SK-N-SH treated with all-trans-retinoic acid at 6 μM for 48 hours (cell line): ENCODE data around the gene POLR1D.

Experiments used
- ATAC-seq: fragments of 200-7000 bp; cut with Tn5 transposase; 3 replicates; pipeline ENCODE4 v1.9.1; 2020; ENCODE audit warnings: mild to moderate bottlenecking, moderate library complexity
- ARNTL ChIP-seq: fragments of 450-650 bp; formaldehyde crosslinking; IDR thresholded peaks from 2 replicates; pipeline ENCODE4 v1.5.0; 2020; ENCODE audit warnings: low read depth, mild to moderate bottlenecking, moderate library complexity, borderline replicate concordance
- BACH2 ChIP-seq: fragments of 250-450 bp; sonication (Bioruptor Pico); IDR thresholded peaks from 2 replicates; pipeline ENCODE4 v1.9.0; 2021; ENCODE audit warnings: mild to moderate bottlenecking, borderline replicate concordance
- CSDC2 ChIP-seq: fragments of 250-450 bp; sonication (Bioruptor Pico); IDR thresholded peaks from 2 replicates; pipeline ENCODE4 v1.5.0; 2020; ENCODE audit warnings: mild to moderate bottlenecking, moderate library complexity
- ESRRG ChIP-seq: fragments of 250-450 bp; sonication (Bioruptor Pico); IDR thresholded peaks from 2 replicates; pipeline ENCODE4 v1.6.1; 2021; ENCODE audit warnings: mild to moderate bottlenecking
- GLIS3 ChIP-seq: fragments of 250-450 bp; sonication (Bioruptor Pico); IDR thresholded peaks from 2 replicates; pipeline ENCODE4 v1.5.0; 2020; ENCODE audit warnings: mild to moderate bottlenecking, moderate library complexity
- ISL1 ChIP-seq: fragments of 250-450 bp; sonication (Bioruptor Pico); IDR thresholded peaks from 2 replicates; pipeline ENCODE4 v2.1.2; 2022; ENCODE audit warnings: mild to moderate bottlenecking, moderate library complexity
- PATZ1 ChIP-seq: fragments of 250-450 bp; sonication (Bioruptor Pico); IDR thresholded peaks from 2 replicates; pipeline ENCODE4 v1.8.0; 2020; ENCODE audit warnings: mild to moderate bottlenecking, moderate library complexity, borderline replicate concordance
- PPARA ChIP-seq: fragments of 250-450 bp; sonication (Bioruptor Pico); IDR thresholded peaks from 2 replicates; pipeline ENCODE4 v1.5.0; 2020; ENCODE audit warnings: mild to moderate bottlenecking, borderline replicate concordance
- RARB ChIP-seq: fragments of 250-450 bp; sonication (Bioruptor Pico); IDR thresholded peaks from 2 replicates; pipeline ENCODE4 v1.8.0; 2021; ENCODE audit warnings: mild to moderate bottlenecking, moderate library complexity
- SNAI2 ChIP-seq: fragments of 250-450 bp; sonication (Bioruptor Pico); IDR thresholded peaks from 2 replicates; pipeline ENCODE4 v1.5.0; 2020; ENCODE audit warnings: mild to moderate bottlenecking, moderate library complexity
- TCF4 ChIP-seq: fragments of 250-450 bp; sonication (Bioruptor Pico); IDR thresholded peaks from 2 replicates; pipeline ENCODE4 v1.8.0; 2021; ENCODE audit warnings: mild to moderate bottlenecking, moderate library complexity, borderline replicate concordance
- TOX ChIP-seq: fragments of 250-450 bp; sonication (Bioruptor Pico); IDR thresholded peaks from 2 replicates; pipeline ENCODE4 v1.8.0; 2021; ENCODE audit warnings: mild to moderate bottlenecking, moderate library complexity, borderline replicate concordance
- ZC3H10 ChIP-seq: fragments of 250-450 bp; sonication (Bioruptor Pico); IDR thresholded peaks from 2 replicates; pipeline ENCODE4 v1.5.1; 2021; ENCODE audit warnings: mild to moderate bottlenecking, moderate library complexity
- ZFP3 ChIP-seq: fragments of 250-450 bp; sonication (Bioruptor Pico); IDR thresholded peaks from 2 replicates; pipeline ENCODE4 v1.5.0; 2020; ENCODE audit warnings: mild to moderate bottlenecking, moderate library complexity
- ZFP30 ChIP-seq: fragments of 450-650 bp; formaldehyde crosslinking; IDR thresholded peaks from 2 replicates; pipeline ENCODE4 v1.5.0; 2022; ENCODE audit warnings: mild to moderate bottlenecking, moderate library complexity
- ZNF565 ChIP-seq: fragments of 450-650 bp; formaldehyde crosslinking; conservative IDR thresholded peaks from 2 replicates; pipeline ENCODE4 v1.5.0; 2020; ENCODE audit warnings: low read depth, mild to moderate bottlenecking, moderate library complexity
- ZNF70 ChIP-seq: fragments of 450-650 bp; formaldehyde crosslinking; IDR thresholded peaks from 2 replicates; pipeline ENCODE4 v1.5.0; 2020; ENCODE audit warnings: mild to moderate bottlenecking, moderate library complexity
- ZNF8 ChIP-seq: fragments of 450-650 bp; formaldehyde crosslinking; IDR thresholded peaks from 2 replicates; pipeline ENCODE4 v1.5.0; 2020; ENCODE audit warnings: mild to moderate bottlenecking, moderate library complexity
- TF ChIP-seq, protein P1 (sequence below): fragments of 250-450 bp; sonication (Bioruptor Pico); IDR thresholded peaks from 2 replicates; pipeline ENCODE4 v1.8.0; 2021; ENCODE audit warnings: low read depth, mild to moderate bottlenecking, moderate library complexity, borderline replicate concordance
- TF ChIP-seq, protein P2 (sequence below): fragments of 250-450 bp; sonication (Bioruptor Pico); IDR thresholded peaks from 2 replicates; pipeline ENCODE4 v1.5.0; 2020; ENCODE audit warnings: mild to moderate bottlenecking, moderate library complexity
- TF ChIP-seq, protein P3 (sequence below): fragments of 250-450 bp; sonication (Bioruptor Pico); IDR thresholded peaks from 2 replicates; pipeline ENCODE4 v1.5.1; 2020; ENCODE audit warnings: low read depth, mild to moderate bottlenecking, moderate library complexity

The POLR1D gene

GRCh38 chr13:27631665-27632064, 10.0 kb downstream of the POLR1D start:
- ATAC-seq: no peak
- TF ChIP-seq ESRRG (no peak), PPARA (CRISPR knock-in tag) (no peak), ZNF70 (CRISPR knock-in tag) (no peak), ZFP30 (no peak), BACH2 (no peak), CSDC2 (no peak), ZC3H10 (no peak), ZNF8 (CRISPR knock-in tag) (no peak)
- TF ChIP-seq, protein P1, sequence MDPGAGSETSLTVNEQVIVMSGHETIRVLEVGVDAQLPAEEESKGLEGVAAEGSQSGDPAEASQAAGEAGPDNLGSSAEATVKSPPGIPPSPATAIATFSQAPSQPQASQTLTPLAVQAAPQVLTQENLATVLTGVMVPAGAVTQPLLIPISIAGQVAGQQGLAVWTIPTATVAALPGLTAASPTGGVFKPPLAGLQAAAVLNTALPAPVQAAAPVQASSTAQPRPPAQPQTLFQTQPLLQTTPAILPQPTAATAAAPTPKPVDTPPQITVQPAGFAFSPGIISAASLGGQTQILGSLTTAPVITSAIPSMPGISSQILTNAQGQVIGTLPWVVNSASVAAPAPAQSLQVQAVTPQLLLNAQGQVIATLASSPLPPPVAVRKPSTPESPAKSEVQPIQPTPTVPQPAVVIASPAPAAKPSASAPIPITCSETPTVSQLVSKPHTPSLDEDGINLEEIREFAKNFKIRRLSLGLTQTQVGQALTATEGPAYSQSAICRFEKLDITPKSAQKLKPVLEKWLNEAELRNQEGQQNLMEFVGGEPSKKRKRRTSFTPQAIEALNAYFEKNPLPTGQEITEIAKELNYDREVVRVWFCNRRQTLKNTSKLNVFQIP (CRISPR knock-in tag): no peak
- TF ChIP-seq, protein P2, sequence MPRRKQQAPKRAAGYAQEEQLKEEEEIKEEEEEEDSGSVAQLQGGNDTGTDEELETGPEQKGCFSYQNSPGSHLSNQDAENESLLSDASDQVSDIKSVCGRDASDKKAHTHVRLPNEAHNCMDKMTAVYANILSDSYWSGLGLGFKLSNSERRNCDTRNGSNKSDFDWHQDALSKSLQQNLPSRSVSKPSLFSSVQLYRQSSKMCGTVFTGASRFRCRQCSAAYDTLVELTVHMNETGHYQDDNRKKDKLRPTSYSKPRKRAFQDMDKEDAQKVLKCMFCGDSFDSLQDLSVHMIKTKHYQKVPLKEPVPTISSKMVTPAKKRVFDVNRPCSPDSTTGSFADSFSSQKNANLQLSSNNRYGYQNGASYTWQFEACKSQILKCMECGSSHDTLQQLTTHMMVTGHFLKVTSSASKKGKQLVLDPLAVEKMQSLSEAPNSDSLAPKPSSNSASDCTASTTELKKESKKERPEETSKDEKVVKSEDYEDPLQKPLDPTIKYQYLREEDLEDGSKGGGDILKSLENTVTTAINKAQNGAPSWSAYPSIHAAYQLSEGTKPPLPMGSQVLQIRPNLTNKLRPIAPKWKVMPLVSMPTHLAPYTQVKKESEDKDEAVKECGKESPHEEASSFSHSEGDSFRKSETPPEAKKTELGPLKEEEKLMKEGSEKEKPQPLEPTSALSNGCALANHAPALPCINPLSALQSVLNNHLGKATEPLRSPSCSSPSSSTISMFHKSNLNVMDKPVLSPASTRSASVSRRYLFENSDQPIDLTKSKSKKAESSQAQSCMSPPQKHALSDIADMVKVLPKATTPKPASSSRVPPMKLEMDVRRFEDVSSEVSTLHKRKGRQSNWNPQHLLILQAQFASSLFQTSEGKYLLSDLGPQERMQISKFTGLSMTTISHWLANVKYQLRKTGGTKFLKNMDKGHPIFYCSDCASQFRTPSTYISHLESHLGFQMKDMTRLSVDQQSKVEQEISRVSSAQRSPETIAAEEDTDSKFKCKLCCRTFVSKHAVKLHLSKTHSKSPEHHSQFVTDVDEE (CRISPR knock-in tag): no peak

- no peak for ATAC-seq
- TF ChIP-seq, protein P2 (CRISPR knock-in tag): no peak
- TF ChIP-seq ISL1 (CRISPR knock-in tag) (no peak), ESRRG (no peak), ZFP30 (no peak), ZNF565 (CRISPR knock-in tag) (no peak), PATZ1 (no peak), SNAI2 (CRISPR knock-in tag) (no peak), ZC3H10 (no peak), PPARA (CRISPR knock-in tag) (no peak), ZNF8 (CRISPR knock-in tag) (no peak)
- TF ChIP-seq, protein P3, sequence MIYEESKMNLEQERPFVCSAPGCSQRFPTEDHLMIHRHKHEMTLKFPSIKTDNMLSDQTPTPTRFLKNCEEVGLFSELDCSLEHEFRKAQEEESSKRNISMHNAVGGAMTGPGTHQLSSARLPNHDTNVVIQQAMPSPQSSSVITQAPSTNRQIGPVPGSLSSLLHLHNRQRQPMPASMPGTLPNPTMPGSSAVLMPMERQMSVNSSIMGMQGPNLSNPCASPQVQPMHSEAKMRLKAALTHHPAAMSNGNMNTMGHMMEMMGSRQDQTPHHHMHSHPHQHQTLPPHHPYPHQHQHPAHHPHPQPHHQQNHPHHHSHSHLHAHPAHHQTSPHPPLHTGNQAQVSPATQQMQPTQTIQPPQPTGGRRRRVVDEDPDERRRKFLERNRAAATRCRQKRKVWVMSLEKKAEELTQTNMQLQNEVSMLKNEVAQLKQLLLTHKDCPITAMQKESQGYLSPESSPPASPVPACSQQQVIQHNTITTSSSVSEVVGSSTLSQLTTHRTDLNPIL (CRISPR knock-in tag): no peak
Observed at GRCh38 chr13:27632214-27632613, 10.5 kb downstream of the POLR1D start.

DNA sequence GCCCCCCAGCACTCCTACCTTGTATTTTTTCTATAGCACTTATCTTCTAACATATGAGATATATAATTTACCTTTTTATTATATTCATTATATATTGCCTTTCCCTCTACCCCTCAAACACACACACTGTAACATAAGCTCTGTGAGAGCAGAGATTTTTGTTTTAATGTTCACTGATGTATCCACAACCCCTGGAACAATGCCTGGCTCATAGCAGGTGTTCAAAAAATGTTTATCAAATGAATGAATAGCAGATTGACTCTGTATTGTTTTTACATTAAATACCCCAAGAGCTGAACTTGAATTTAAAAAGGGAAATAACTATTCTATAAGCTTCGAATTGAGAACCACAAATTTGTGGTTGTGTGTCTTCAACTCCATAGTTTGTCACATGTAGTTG, 11.0 kb downstream of the POLR1D start:
- TF ChIP-seq ZNF8 (CRISPR knock-in tag) (no peak), SNAI2 (CRISPR knock-in tag) (no peak), BACH2 (no peak), TCF4 (CRISPR knock-in tag) (no peak), ZFP3 (CRISPR knock-in tag) (no peak), CSDC2 (no peak), ISL1 (CRISPR knock-in tag) (no peak), ZFP30 (no peak), PPARA (CRISPR knock-in tag) (no peak), GLIS3 (CRISPR knock-in tag) (no peak), ARNTL (CRISPR knock-in tag) (no peak), TOX (CRISPR knock-in tag) (no peak), ESRRG (no peak), RARB (CRISPR knock-in tag) (no peak), ZNF70 (CRISPR knock-in tag) (no peak)
- TF ChIP-seq, all 23 proteins: peak for 0
- ATAC-seq: no peak
